Left ventricle myocardium superior (tissue), 1 donor: ENCODE measurements around the gene NAIF1. TPM values are rescaled to one million over a fixed set of nuclear protein-coding genes. Genes with fewer than 3 reads are reported as not detected.
A peak's percentile ranks its signal among the peaks of the same experiment; 100 is the strongest.

ENCODE experiments used
- ATAC-seq: fragments of 200-7000 bp; cut with Tn5 transposase; one replicate; pipeline ENCODE4 v1.9.1; 2020; ENCODE audit warnings: mild to moderate bottlenecking, moderate library complexity
- DNase-seq: peaks from one replicate; pipeline ENCODE4 v3.0.0-alpha.2; 2020
- intact Hi-C: fragments of 100-400 bp; cut with micrococcal nuclease; formaldehyde crosslinking; loops from one replicate; pipeline ENCODE4 v1.11.0; 2022
- total RNA-seq: library from RNA; stranded (reverse); fragmentation: NEBNext Ultra II Directional; extraction: Animal tissue kit (Norgen Biotek cat#: 25700); gene quantifications from one replicate; pipeline ENCODE4 v1.2.1, GENCODE V29; 2021
- donor health status: DM: no; HTN: yes; CAD: no; lungs with severe emphysema.

NAIF1 gene
- total RNA-seq, 1 donor from 2014 or later, result 4.7 TPM

- DNase-seq (peak; percentile 27), ATAC-seq (no peak)
- intact Hi-C loops, result no loop called here
Measured at GRCh38 chr9:128103589-128103962, 36.5 kb upstream of the NAIF1 start.

GRCh38 chr9:128102861-128103588, 35.9 kb upstream of the NAIF1 start:
- ATAC-seq (no peak), DNase-seq (peak; percentile 27)
- intact Hi-C loops, result no loop called here

- DNase-seq, result peak; percentile 20
- intact Hi-C loops, result no loop called here
- ATAC-seq, result no peak
Measured at GRCh38 chr9:128102196-128102595, 35.1 kb upstream of the NAIF1 start.

- intact Hi-C loops, result no loop called here
- DNase-seq, result peak; percentile 58
- ATAC-seq, result no peak
Measured at GRCh38 chr9:128101690-128102089, 34.6 kb upstream of the NAIF1 start.

GRCh38 chr9:128101231-128101661, 34.1 kb upstream of the NAIF1 start:
- ATAC-seq (no peak), DNase-seq (no peak)
- intact Hi-C loops, result no loop called here

GRCh38 chr9:128100581-128100980, 33.5 kb upstream of the NAIF1 start:
- ATAC-seq (no peak), DNase-seq (no peak)
- intact Hi-C loops, result no loop called here

- no peak for DNase-seq
- intact Hi-C loops, result no loop called here
- ATAC-seq, result no peak
Measured at GRCh38 chr9:128099932-128100491, 32.9 kb upstream of the NAIF1 start.

GRCh38 chr9:128099231-128099931, 32.3 kb upstream of the NAIF1 start:
- intact Hi-C loops, result no loop called here
- DNase-seq (no peak), ATAC-seq (peak; percentile 3)

GRCh38 chr9:128098297-128099230, 31.4 kb upstream of the NAIF1 start:
- ATAC-seq (peak; percentile 83), DNase-seq (peak; percentile 93)
- intact Hi-C loops, result no loop called here

- ATAC-seq (no peak), DNase-seq (no peak)
- intact Hi-C loops, result no loop called here
Measured at GRCh38 chr9:128097543-128098296, 30.6 kb upstream of the NAIF1 start.

- ATAC-seq (no peak), DNase-seq (no peak)
- intact Hi-C loops, result no loop called here
Measured at GRCh38 chr9:128096616-128097536, 29.8 kb upstream of the NAIF1 start.

GRCh38 chr9:128094950-128095544, 27.9 kb upstream of the NAIF1 start:
- DNase-seq (no peak), ATAC-seq (no peak)
- intact Hi-C loops, result no loop called here

- intact Hi-C loops, result no loop called here
- peak; percentile 78 for ATAC-seq
- DNase-seq, result peak; percentile 90
Measured at GRCh38 chr9:128094166-128094949, 27.2 kb upstream of the NAIF1 start.

GRCh38 chr9:128093011-128093410, 25.9 kb upstream of the NAIF1 start:
- intact Hi-C loops, result no loop called here
- no peak for ATAC-seq
- no peak for DNase-seq

- ATAC-seq, result no peak
- intact Hi-C loops, result no loop called here
- DNase-seq, result no peak
Measured at GRCh38 chr9:128092199-128092977, 25.3 kb upstream of the NAIF1 start.

GRCh38 chr9:128091571-128091970, 24.5 kb upstream of the NAIF1 start:
- ATAC-seq (no peak), DNase-seq (no peak)
- intact Hi-C loops, result no loop called here
